GM23248 (cell line): Measurements from ENCODE around the gene SH2D1B.

Experiments
- EZH2 ChIP-seq: fragments of 200-600 bp; sonication (generic); IDR thresholded peaks from 2 replicates; pipeline ENCODE4 v1.6.1; 2018; ENCODE audit warnings: antibody characterized with exemption, mild to moderate bottlenecking; ENCODE audit not compliant: insufficient read depth, poor library complexity, severe bottlenecking
- EZH2phosphoT487 ChIP-seq: fragments of 200-600 bp; sonication (generic); IDR thresholded peaks from 2 replicates; pipeline ENCODE4 v1.6.1; 2018; ENCODE audit warnings: antibody characterized with exemption, moderate library complexity, mild to moderate bottlenecking, low read depth; ENCODE audit not compliant: insufficient read depth

- no peak for TF ChIP-seq EZH2
- TF ChIP-seq EZH2phosphoT487, result no peak
These were observed 38.9 kb downstream of the SH2D1B start for GRCh38 chr1:162373072-162373427.
